Neural progenitor cell (in vitro differentiated cells): ENCODE results near the gene CRY1. TPM values are rescaled to one million over a fixed set of nuclear protein-coding genes. Genes with fewer than 3 reads are reported as not detected.

Experiments
- DNase-seq: peaks from one replicate; pipeline ENCODE4 v3.0.0-alpha.2; 2016; ENCODE audit warnings: low spot score
- H2AFZ ChIP-seq: fragments of 200-600 bp; sonication (generic); replicated peaks from 2 replicates; pipeline ENCODE4 v1.6.1; 2016; ENCODE audit warnings: antibody characterized with exemption
- H3F3A ChIP-seq: fragments of 200-600 bp; sonication (generic); 2 replicates; pipeline ENCODE4 v1.6.1; 2016; ENCODE audit warnings: antibody characterized with exemption, low read depth
- H3K27ac ChIP-seq: fragments of 200-600 bp; sonication (generic); 2 replicates; pipeline ENCODE4 v1.5.1; 2016; ENCODE audit warnings: mild to moderate bottlenecking
- H3K27me3 ChIP-seq: fragments of 200-600 bp; sonication (generic); 2 replicates; pipeline ENCODE4 v1.6.1; 2016; ENCODE audit warnings: mild to moderate bottlenecking, moderate library complexity
- H3K36me3 ChIP-seq: fragments of 200-600 bp; sonication (generic); 2 replicates; pipeline ENCODE4 v1.5.1; 2016
- H3K4me1 ChIP-seq: fragments of 200-600 bp; sonication (generic); 2 replicates; pipeline ENCODE4 v1.6.1; 2016; ENCODE audit warnings: mixed run types
- H3K4me2 ChIP-seq: fragments of 200-600 bp; sonication (generic); 2 replicates; pipeline ENCODE4 v1.6.1; 2016
- H3K4me3 ChIP-seq: fragments of 200-600 bp; sonication (generic); 2 replicates; pipeline ENCODE4 v1.5.1; 2016
- H3K79me2 ChIP-seq: fragments of 200-600 bp; sonication (generic); 2 replicates; pipeline ENCODE4 v1.6.1; 2016; ENCODE audit warnings: low read depth
- H3K9ac ChIP-seq: fragments of 200-600 bp; sonication (generic); 2 replicates; pipeline ENCODE4 v1.6.1; 2016
- H3K9me3 ChIP-seq: fragments of 200-600 bp; sonication (generic); 2 replicates; pipeline ENCODE4 v1.5.1; 2016; ENCODE audit warnings: low read depth
- H4K20me1 ChIP-seq: fragments of 200-600 bp; sonication (generic); 2 replicates; pipeline ENCODE4 v1.6.1; 2016; ENCODE audit warnings: low read depth
- H3K27ac Mint-ChIP-seq: 3 replicates; pipeline ENCODE4 v1.8.0; 2021; ENCODE audit warnings: mixed read lengths
- H3K27me3 Mint-ChIP-seq: 2 replicates; pipeline ENCODE4 v1.8.0; 2022; ENCODE audit warnings: low read depth, mild to moderate bottlenecking, inconsistent platforms, moderate library complexity, mixed read lengths; ENCODE audit not compliant: insufficient read depth
- H3K36me3 Mint-ChIP-seq: 3 replicates; pipeline ENCODE4 v1.8.0; 2021; ENCODE audit warnings: mixed read lengths
- H3K4me1 Mint-ChIP-seq: 3 replicates; pipeline ENCODE4 v1.8.0; 2021; ENCODE audit warnings: mixed read lengths
- H3K4me3 Mint-ChIP-seq: 3 replicates; pipeline ENCODE4 v1.8.0; 2021; ENCODE audit warnings: mild to moderate bottlenecking, moderate library complexity, mixed read lengths
- H3K9me3 Mint-ChIP-seq: 3 replicates; pipeline ENCODE4 v1.8.0; 2020; ENCODE audit warnings: mixed read lengths
- CTCF ChIP-seq: fragments of 200-600 bp; sonication (generic); IDR thresholded peaks from 2 replicates; pipeline ENCODE4 v1.5.1; 2017; ENCODE audit warnings: antibody characterized with exemption, mild to moderate bottlenecking
- EZH2 ChIP-seq: fragments of 200-600 bp; sonication (generic); IDR thresholded peaks from 2 replicates; pipeline ENCODE4 v1.6.1; 2017; ENCODE audit warnings: antibody characterized with exemption, mild to moderate bottlenecking, moderate library complexity
- EZH2phosphoT487 ChIP-seq: fragments of 200-600 bp; sonication (generic); IDR thresholded peaks from 2 replicates; pipeline ENCODE4 v1.6.1; 2017; ENCODE audit warnings: antibody characterized with exemption
- total RNA-seq: library from RNA; depleted of rRNA; stranded (reverse); fragments of >200 nt; gene quantifications from 2 replicates; pipeline ENCODE4 v1.2.3, GENCODE V29; 2015; ENCODE audit warnings: low replicate concordance

CRY1 gene
- total RNA-seq, 1 donor from 2014 or later: 51.3 TPM

DNA sequence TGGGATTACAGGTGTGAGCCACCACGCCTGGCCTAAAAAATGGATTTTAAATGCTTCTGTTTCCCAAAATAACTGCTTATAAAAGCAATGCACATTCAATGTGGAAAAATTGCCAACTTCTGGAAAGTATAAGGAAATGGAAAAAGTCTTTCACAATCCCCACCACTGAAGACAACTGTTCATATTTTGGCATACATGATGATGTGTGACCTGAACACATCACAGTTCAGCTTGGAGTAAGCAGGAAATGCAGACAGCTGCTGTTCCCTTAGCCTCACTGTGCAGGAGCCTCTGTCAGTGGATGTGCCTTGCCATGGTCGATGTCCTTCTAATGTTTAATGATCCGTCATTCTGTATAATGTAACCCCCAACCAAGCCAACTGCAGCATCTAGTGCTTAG, 111.6 kb downstream of the CRY1 start:
- H3K27me3 ChIP-seq: no peaks in the 10 kb centered on the region
- no peak overlapping the region for H3K27ac ChIP-seq
- H3K4me3 ChIP-seq: no peak overlapping the region
- peaks cover 7% of the 10 kb centered on the region for H3K79me2 ChIP-seq
- DNase-seq: no peak
- no peak overlapping the region for H2AFZ ChIP-seq
- Mint-ChIP-seq H3K9me3 (no peaks in the 10 kb centered on the region), H3K27me3 (peaks cover 2% of the 10 kb centered on the region), H3K27ac (peak overlapping the region; percentile 13), H3K36me3 (peaks cover 19% of the 10 kb centered on the region), H3K4me3 (no peak overlapping the region), H3K4me1 (peaks cover 10% of the 10 kb centered on the region)
- no peak overlapping the region for H3K9ac ChIP-seq
- H3K4me2 ChIP-seq: no peak overlapping the region
- peaks cover 6% of the 10 kb centered on the region for H3K4me1 ChIP-seq
- H3K36me3 ChIP-seq: peaks cover 9% of the 10 kb centered on the region
- no peaks in the 10 kb centered on the region for H3K9me3 ChIP-seq
- peaks cover 4% of the 10 kb centered on the region for H3F3A ChIP-seq
- no peaks in the 10 kb centered on the region for H4K20me1 ChIP-seq
- no peak for TF ChIP-seq CTCF
- no peak for TF ChIP-seq EZH2
- TF ChIP-seq EZH2phosphoT487: no peak

DNA sequence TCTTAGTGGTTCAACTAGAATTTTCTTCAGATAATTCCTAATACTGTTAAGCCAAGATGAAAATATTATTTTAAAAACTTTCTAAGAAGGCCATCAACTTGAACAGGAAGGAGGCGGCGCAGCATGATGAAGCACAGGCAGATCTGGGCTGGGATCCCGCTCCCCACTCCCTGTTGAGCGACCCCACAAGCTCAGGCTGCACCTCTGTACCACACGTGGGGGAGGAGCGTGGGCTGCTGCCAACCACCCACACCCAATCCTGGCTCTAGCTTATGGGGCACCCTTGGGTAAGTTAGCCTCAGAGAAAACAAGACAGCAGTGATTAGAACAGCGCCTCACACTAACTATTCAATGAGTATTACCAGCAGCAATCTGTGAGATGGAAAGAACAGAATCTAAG, 112.4 kb downstream of the CRY1 start:
- no peaks in the 10 kb centered on the region for H3K9me3 Mint-ChIP-seq

DNA sequence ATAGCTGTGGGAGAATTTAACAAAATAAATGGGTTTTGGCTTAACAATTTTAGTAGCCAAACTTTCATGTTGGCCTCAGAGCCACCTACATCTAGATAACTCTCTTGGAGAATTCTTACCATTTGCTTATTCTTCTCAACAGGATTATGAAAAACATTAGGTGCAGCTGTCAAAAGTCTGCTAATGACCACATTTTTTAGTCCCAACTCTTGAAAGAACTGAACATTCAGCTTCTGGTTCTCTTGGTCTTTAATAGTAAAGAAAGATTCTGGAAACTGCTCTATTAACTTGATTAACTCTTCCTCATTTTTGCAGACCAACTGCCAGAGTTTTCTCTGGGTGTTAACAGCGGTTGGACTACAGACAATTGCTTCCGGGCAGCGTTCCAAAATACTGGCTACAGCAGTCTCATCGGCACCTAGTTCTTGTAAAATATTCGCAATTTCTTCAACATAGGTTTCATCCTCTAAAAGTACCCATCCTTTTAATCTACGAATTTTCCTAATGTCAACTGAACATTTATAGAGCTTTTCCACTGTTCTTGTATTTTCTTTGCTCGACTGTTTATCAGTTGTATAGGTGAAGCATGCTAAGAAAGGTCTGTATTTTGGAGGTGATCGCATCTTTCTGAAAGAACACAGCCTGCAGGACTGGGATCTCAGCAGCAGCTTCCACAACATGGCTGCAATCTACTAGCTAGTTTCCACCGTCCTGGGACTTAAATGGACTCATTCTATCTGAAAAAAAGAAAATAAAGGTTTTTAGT, 115.1 kb downstream of the CRY1 start:
- TF ChIP-seq EZH2: no peak
- H3K36me3 ChIP-seq: peaks cover 9% of the 10 kb centered on the region
- H3K27ac ChIP-seq: no peak overlapping the region
- Mint-ChIP-seq H3K4me3 (no peak overlapping the region), H3K36me3 (peaks cover 12% of the 10 kb centered on the region), H3K4me1 (peaks cover 5% of the 10 kb centered on the region), H3K9me3 (no peaks in the 10 kb centered on the region), H3K27ac (no peak overlapping the region), H3K27me3 (no peaks in the 10 kb centered on the region)
- H2AFZ ChIP-seq: no peak overlapping the region
- no peaks in the 10 kb centered on the region for H3K4me1 ChIP-seq
- peaks cover 7% of the 10 kb centered on the region for H4K20me1 ChIP-seq
- peaks cover 4% of the 10 kb centered on the region for H3F3A ChIP-seq
- H3K4me3 ChIP-seq: no peak overlapping the region
- H3K9me3 ChIP-seq: no peaks in the 10 kb centered on the region
- no peak for DNase-seq
- H3K9ac ChIP-seq: no peak overlapping the region
- no peaks in the 10 kb centered on the region for H3K27me3 ChIP-seq
- H3K4me2 ChIP-seq: no peak overlapping the region
- H3K79me2 ChIP-seq: no peaks in the 10 kb centered on the region

More for the DNA sequence above, 112.4 kb downstream of the CRY1 start:
- Mint-ChIP-seq H3K27me3 (peaks cover 2% of the 10 kb centered on the region), H3K27ac (no peak overlapping the region), H3K4me1 (peaks cover 3% of the 10 kb centered on the region), H3K4me3 (no peak overlapping the region), H3K36me3 (peaks cover 19% of the 10 kb centered on the region)
- no peak overlapping the region for H2AFZ ChIP-seq
- no peak for TF ChIP-seq EZH2
- no peak for TF ChIP-seq CTCF
- TF ChIP-seq EZH2phosphoT487: no peak
- H3F3A ChIP-seq: peaks cover 4% of the 10 kb centered on the region
- no peak overlapping the region for H3K27ac ChIP-seq
- H3K9me3 ChIP-seq: no peaks in the 10 kb centered on the region
- H3K4me2 ChIP-seq: no peak overlapping the region
- peaks cover 2% of the 10 kb centered on the region for H3K4me1 ChIP-seq
- no peak overlapping the region for H3K4me3 ChIP-seq
- H3K9ac ChIP-seq: no peak overlapping the region
- peaks cover 3% of the 10 kb centered on the region for H3K79me2 ChIP-seq
- H3K27me3 ChIP-seq: no peaks in the 10 kb centered on the region
- DNase-seq: no peak
- peaks cover 2% of the 10 kb centered on the region for H4K20me1 ChIP-seq
- peaks cover 9% of the 10 kb centered on the region for H3K36me3 ChIP-seq

DNA sequence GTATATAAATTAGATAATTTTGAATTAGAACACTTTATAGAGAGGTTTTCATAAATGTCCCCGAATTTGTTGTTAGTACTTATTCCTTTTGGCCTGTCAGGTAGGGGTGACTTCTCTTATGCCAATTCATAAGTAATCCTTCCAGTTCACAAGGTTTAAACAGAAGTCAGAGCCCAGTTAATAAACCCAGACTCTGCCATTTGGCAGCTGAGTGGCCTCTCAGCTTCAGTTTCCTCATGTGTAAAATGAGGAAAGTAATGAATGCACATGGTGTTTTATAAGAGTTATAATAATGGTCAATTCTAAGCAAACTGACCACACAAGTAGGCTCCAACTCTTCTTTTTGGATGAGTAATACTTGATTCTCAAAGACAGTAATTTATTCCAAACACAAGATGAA, 116.7 kb downstream of the CRY1 start:
- H3K27ac ChIP-seq: no peak overlapping the region
- no peaks in the 10 kb centered on the region for H3K27me3 Mint-ChIP-seq
- no peak overlapping the region for H3K4me3 Mint-ChIP-seq

More for the DNA sequence above, 116.7 kb downstream of the CRY1 start:
- peaks cover 12% of the 10 kb centered on the region for H3K36me3 Mint-ChIP-seq
- Histone ChIP-seq H2AFZ (no peak overlapping the region), H3K4me2 (no peak overlapping the region), H4K20me1 (peaks cover 7% of the 10 kb centered on the region), H3K4me1 (no peaks in the 10 kb centered on the region), H3K9ac (no peak overlapping the region), H3K9me3 (no peaks in the 10 kb centered on the region), H3F3A (peaks cover 4% of the 10 kb centered on the region), H3K27me3 (no peaks in the 10 kb centered on the region), H3K79me2 (no peaks in the 10 kb centered on the region), H3K4me3 (no peak overlapping the region), H3K36me3 (no peaks in the 10 kb centered on the region)
- no peak overlapping the region for H3K27ac Mint-ChIP-seq
- peaks cover 5% of the 10 kb centered on the region for H3K4me1 Mint-ChIP-seq
- no peak for DNase-seq
- no peaks in the 10 kb centered on the region for H3K9me3 Mint-ChIP-seq
- no peak for TF ChIP-seq CTCF
- no peak for TF ChIP-seq EZH2
- no peak for TF ChIP-seq EZH2phosphoT487
